ENCODE data around the gene ALG14. TPM values are rescaled to one million over a fixed set of nuclear protein-coding genes. Genes with fewer than 3 reads are reported as not detected.

The ALG14 gene
- total and polyA plus RNA-seq, 2 of the 4 experiments (the other 2 are of a cell fraction), result 1.7 to 2.0 TPM

- Histone ChIP-seq H4K8ac (ENCODE audit: low read depth in 2 of 2, low read length in 2 of 2) (no peak overlapping the region), H2AFZ (replicated peaks; ENCODE audit: low read length, poor library complexity) (no peak overlapping the region), H3K9me3 (ENCODE audit: control insufficient read depth, insufficient read depth, low read length) (no peaks in the 10 kb centered on the region), H2BK20ac (ENCODE audit: low read depth, low read length) (no peak overlapping the region), H2BK15ac (ENCODE audit: low read depth, low read length) (no peak overlapping the region), H3K56ac (ENCODE audit: extremely low read depth, insufficient read depth, low read length) (no peak overlapping the region), H3K27me3 (ENCODE audit: control insufficient read depth, insufficient read depth, low read length) (no peaks in the 10 kb centered on the region), H3K9ac (ENCODE audit: low read depth, low read length) (no peak overlapping the region), H3K18ac (ENCODE audit: low read depth, low read length) (no peak overlapping the region), H3K36me3 (ENCODE audit: control insufficient read depth, insufficient read depth, low read length) (no peaks in the 10 kb centered on the region), H3K27ac (ENCODE audit: insufficient read depth, low read length) (no peak overlapping the region), H2AK9ac (replicated peaks; ENCODE audit: low read depth, low read length, poor library complexity) (no peak overlapping the region), H3K79me1 (ENCODE audit: low read depth in 1 of 2, low read length in 2 of 2) (peaks cover 0 to 7% of the 10 kb centered on the region in 2 experiments; a peak in 1 of 4 replicates), H4K20me1 (ENCODE audit: insufficient read depth, low read length) (no peaks in the 10 kb centered on the region), H3K23ac (ENCODE audit: low read depth, low read length) (no peak overlapping the region), H2BK120ac (ENCODE audit: low read depth, low read length) (no peak overlapping the region), H3K4ac (ENCODE audit: low read depth, low read length) (no peak overlapping the region), H3K14ac (replicated peaks; ENCODE audit: low read depth, low read length) (no peak overlapping the region), H4K5ac (ENCODE audit: low read depth, low read length) (no peak overlapping the region), H3K4me1 (ENCODE audit: control insufficient read depth, insufficient read depth, low read length) (peaks cover 8% of the 10 kb centered on the region), H3K9me1 (ENCODE audit: insufficient read depth, low read length) (peaks cover 7% of the 10 kb centered on the region), H4K91ac (ENCODE audit: insufficient read depth, low read depth, low read length) (no peak overlapping the region), H3K4me3 (ENCODE audit: insufficient read depth, low read depth, low read length) (no peak overlapping the region), H2AK5ac (ENCODE audit: low read depth, low read length) (no peak overlapping the region), H2BK5ac (ENCODE audit: low read depth, low read length, poor library complexity, severe bottlenecking) (no peak overlapping the region), H3K4me2 (ENCODE audit: low read depth, low read length) (no peak overlapping the region)
- POLR2A ChIA-PET (ENCODE audit: unreplicated experiment), result no interaction called here
- TF ChIP-seq MXI1 (IDR thresholded peaks at IDR 0.05; ENCODE audit: borderline replicate concordance, low read depth, low read length) (no peak), BHLHE40 (IDR thresholded peaks at IDR 0.05; ENCODE audit: low read depth, low read length) (no peak), SMC3 (IDR thresholded peaks at IDR 0.05; ENCODE audit: low read depth, low read length) (no peak), RFX5 (IDR thresholded peaks at IDR 0.05; ENCODE audit: low read depth, low read length) (no peak), ELK1 (IDR thresholded peaks at IDR 0.05; ENCODE audit: borderline replicate concordance, low read depth, low read length) (no peak), NFE2L2 (IDR thresholded peaks at IDR 0.05; ENCODE audit: low read depth, low read length) (no peak)
- WGBS, 2 experiments (ENCODE audit: extremely low coverage in 2 of 2, insufficient read length in 1 of 2), result no CpG with 5 or more reads among the region's 1 CpG
- in situ Hi-C loops (cut with MboI; ENCODE audit: low sequenced_read_pairs), result no loop called here
- intact Hi-C loops (cut with micrococcal nuclease), result no loop called here
- dilution Hi-C loops (cut with HindIII; ENCODE audit: low sequenced_read_pairs, unreplicated experiment), result no loop called here
- no peak for ATAC-seq (ENCODE audit: low read depth)
- no TSS peak for BruUV-seq (replicated peaks)
- CTCF ChIA-PET, result interaction anchor here (0.7 kb wide), 1 partner anchor 28 kb away, joined by 3 read pairs; no protein-coding TSS in a partner anchor
- DNase-seq, result no peak
These were observed 137.7 kb downstream of the ALG14 start for GRCh38 chr1:94935034-94935433.
